ENCODE results near the gene CHRNA7.
"Not testable (repeated sequence)": the region's sequence is repeated elsewhere in the genome, so short reads cannot be mapped to it uniquely, and the experiment has no call there.

The CHRNA7 gene

DNA sequence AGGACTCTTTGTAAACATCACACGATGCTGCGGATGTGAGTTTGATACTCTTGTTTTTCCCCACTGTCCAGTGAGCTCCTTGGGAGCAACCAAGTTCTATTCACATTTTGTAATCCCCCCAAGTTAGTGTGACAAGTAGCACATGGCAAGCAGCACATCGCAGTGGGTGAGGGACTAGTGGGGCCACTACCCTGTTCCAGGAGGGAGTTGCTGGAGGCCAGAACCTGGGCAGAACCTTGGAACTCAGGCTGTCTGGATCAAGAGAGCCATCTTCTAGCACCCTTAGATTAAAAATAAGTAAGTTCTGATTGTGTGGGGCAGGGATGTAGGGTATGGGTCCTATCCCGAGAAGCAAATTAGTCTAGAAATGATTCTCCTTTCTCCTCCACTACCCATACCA is 91.7 kb downstream of the CHRNA7 start:
- DNase-seq, result no peak

DNA sequence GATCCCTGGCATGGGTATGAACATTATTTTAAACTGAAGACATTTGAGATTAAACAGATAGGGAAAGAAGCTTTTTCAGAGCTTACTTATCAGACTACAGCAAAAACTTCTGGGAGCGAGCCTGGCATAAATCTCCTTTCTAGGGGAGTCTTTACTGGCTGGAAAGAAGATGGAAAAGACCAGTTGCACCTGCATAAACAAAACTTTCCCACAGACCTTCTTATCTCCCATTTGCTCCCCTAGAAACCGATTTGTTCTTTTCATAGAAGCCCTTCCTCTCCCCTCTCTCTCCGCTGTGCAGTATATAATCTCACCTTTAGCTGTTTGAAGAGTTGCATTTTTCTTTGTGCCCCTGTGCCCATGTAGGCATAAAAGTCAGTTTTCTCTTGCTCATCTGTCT is 93.2 kb downstream of the CHRNA7 start:
- DNase-seq, result no peak

DNA sequence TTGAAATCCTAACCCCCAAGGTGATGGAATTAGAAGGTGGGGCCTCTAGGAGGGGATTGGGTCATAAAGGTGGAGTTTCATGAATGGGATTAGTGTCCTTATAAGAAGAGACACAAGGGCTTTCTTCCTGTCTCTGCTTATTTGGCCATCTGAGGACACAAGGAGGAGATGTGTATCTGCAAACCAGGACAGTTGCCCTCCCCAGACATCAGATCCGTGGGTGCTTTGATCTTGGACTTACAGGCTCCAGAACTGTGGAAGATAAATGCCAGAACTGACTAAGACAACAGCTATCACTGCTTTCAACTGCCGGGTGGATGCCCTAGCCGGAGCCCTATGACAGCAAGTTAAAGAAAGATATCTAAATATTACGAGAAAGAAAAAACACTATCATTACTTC is 94.4 kb downstream of the CHRNA7 start:
- no peak for DNase-seq

GRCh38 chr15:32125595-32125994 is 95.3 kb downstream of the CHRNA7 start:
- no peak for DNase-seq

GRCh38 chr15:32129815-32130214 is 99.5 kb downstream of the CHRNA7 start:
- DNase-seq, result no peak

GRCh38 chr15:32130823-32131222 is 100.5 kb downstream of the CHRNA7 start:
- DNase-seq, result no peak

DNA sequence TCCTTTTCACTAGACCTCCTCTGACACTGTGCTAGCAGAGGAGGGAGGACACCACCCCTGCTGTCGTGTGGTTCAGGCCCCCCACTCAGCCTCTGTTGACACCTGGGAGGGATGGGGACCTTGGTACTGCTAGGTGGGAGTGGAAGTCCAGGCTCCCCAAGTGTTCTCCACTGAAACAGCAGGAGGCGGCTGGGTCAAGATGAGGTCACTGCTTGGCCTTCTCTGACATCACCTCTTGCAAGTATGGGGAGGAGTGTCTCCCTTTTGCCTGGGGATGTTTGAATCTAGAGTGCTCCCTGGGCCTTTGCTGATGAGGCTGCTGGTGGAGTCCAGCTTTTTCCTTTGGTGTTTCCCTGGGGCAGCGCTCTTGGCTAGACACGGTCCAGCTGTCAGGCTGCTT is 101.5 kb downstream of the CHRNA7 start:
- no peak for DNase-seq

- no peak for DNase-seq
Measured at GRCh38 chr15:32132859-32133258, 102.5 kb downstream of the CHRNA7 start.

- DNase-seq, result no peak
Measured at GRCh38 chr15:32134842-32135241, 104.5 kb downstream of the CHRNA7 start.

- DNase-seq, result no peak
Measured at GRCh38 chr15:32135335-32135734, 105.0 kb downstream of the CHRNA7 start.

- not testable (repeated sequence) for DNase-seq
Measured at GRCh38 chr15:32145512-32145911, 115.2 kb downstream of the CHRNA7 start.

GRCh38 chr15:32148833-32149555 is 118.7 kb downstream of the CHRNA7 start:
- DNase-seq, result no peak

DNA sequence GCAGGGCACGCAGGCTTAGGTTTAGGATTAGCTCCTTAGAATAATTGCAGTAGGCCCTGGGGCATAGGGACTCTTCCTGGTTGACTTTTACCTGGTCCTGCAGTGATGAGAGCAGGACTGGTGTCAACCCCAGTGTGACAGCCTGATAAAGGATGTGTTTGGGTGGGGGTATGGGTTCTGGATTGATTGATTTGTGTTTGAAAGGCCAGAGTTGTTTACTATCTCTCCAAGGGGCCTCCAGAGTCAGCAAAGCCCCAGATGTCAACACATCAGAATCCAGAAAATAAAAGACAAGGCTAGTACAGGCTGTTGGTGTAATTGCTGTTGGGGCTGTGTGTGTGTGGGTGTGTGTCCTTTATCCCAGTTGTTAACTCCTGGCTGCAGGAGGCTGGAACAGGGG is 122.3 kb downstream of the CHRNA7 start:
- no peak for DNase-seq

DNA sequence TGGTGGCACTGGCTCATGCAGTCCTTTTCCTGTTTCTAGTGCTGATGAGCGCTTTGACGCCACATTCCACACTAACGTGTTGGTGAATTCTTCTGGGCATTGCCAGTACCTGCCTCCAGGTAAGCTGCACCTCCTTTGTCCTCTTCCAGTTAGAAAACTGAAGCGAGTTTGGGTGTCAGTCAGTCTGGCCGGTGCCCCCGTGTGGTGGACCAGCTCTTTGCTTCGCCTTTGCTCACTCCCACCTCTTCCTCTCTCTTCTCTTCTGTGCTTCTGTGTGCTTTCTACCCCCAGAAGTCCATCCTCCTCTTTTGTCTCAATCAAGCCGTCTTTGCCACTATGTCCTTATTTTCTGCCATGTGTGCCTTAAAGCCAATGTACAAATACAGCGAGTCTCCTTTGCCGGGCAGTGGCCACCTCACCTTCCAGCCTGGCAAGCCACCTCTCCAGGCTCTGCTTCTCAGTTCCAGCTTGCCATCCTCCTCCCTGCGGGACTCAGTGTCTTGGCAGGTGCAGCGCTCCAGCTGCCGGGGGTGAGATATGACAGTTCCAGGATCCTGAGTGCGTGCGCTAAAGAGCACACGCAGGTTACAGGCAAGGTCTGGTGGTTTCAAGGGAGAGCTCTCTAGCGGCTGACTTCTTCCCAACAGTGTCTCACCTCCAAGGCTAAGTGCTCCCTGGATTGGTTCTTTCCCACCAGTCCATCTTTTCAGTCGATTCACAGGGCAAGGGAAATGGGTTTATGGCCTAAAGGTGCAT is 123.7 kb downstream of the CHRNA7 start:
- DNase-seq, result not testable (repeated sequence)

- DNase-seq, result not testable (repeated sequence)
Measured at GRCh38 chr15:32162143-32162542, 131.8 kb downstream of the CHRNA7 start.

DNA sequence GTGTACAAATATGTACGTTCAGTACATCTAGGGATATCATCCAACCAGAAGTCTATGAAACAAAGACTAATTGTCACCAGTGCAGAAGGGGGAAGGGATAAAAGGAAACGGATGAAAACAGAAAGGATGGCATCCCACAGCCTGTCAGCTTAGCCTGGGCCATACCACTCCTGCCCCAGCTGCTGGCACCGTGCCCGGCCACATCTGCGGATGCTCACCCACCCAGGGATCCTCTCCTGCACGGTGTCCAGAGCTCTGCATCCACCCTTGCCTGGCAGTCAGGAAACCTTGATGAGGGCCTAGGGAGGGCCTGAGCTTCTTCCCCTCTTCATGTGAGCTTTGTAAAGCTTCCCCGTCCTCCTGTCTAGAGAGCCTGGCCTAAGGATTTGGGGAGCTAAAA is 133.8 kb downstream of the CHRNA7 start:
- DNase-seq, result not testable (repeated sequence)

DNA sequence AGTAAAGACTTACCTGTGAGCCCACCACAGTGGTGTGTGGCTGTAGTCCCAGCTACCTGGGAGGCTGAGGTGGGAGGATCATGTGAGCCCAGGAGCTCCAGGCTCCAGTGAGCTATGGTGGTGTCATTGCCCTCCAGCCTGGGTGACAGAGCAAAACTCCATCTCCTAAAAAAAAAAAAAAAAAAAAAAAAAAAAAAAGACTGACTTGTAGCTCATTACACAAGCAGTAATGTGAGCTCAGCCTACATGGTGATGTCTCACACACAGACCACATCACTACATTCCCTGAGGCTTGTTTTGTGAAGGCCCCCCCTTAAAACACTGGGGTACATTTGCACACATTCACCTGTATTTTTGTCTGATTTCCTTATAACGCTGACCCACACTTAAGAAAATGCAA is 134.4 kb downstream of the CHRNA7 start:
- not testable (repeated sequence) for DNase-seq

DNA sequence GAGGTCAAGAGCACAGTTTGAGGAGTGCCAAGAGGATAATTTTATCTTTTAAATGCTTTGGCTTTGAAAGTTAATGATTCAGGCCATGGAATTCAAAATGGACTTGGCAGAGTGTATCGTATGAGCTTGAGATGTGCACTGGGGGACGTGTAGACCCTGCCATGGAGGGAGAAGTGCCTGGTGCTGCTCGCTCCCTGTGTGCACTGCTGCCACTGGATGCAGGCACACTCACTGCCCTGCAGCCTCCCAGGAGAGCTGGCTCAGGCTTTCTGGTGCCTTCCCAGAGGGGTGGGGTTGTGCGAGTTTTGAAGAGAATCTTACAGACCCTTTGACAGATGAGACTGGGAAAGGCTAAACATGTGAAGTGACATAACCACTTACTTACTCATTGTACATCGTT is 135.5 kb downstream of the CHRNA7 start:
- not testable (repeated sequence) for DNase-seq

GRCh38 chr15:32166270-32166669 is 136.0 kb downstream of the CHRNA7 start:
- not testable (repeated sequence) for DNase-seq

DNA sequence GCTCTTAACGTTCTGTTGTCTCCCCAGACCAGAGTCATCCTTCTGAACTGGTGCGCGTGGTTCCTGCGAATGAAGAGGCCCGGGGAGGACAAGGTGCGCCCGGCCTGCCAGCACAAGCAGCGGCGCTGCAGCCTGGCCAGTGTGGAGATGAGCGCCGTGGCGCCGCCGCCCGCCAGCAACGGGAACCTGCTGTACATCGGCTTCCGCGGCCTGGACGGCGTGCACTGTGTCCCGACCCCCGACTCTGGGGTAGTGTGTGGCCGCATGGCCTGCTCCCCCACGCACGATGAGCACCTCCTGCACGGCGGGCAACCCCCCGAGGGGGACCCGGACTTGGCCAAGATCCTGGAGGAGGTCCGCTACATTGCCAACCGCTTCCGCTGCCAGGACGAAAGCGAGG is 137.6 kb downstream of the CHRNA7 start:
- not testable (repeated sequence) for DNase-seq

- not testable (repeated sequence) for DNase-seq
Measured at GRCh38 chr15:32180579-32180978, 150.3 kb downstream of the CHRNA7 start.

DNA sequence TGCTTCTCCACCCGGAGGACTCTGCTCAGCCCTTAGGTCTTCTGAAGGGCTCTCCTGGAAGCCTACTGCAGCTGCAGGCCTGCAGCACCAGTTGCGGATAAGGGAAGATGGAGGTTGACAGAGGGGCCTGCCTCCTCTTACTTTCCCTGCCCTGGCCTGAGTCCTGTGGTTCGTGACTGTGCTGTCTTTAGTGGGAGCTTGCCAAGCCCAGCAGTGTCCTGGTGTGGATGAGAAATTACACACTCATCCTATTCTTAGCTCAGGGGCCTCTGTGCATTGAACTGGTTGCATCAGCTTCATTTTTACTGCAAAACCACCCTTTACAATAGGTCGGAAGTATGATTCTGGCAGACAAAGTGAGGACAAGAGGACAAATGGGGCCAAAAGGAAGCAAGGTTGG is 163.5 kb downstream of the CHRNA7 start:
- not testable (repeated sequence) for DNase-seq

DNA sequence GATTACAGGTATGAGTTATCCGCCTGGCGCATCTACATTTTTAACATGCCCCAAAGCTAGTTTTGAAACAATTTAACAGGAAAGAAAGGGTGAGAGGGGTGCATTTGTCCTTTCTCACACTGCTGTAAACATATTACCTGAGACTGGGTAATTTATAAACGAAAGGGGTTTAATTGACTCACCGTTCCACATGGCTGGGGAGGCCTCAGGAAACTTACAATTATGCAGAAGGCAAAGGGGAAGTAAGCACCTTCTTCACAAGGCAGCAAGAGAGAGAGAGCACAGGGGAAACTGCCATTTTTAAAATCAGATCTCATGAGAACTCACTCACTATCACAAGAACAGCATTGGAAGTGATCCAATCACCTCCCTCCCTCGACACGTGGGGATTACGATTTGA is 165.9 kb downstream of the CHRNA7 start:
- DNase-seq, result not testable (repeated sequence)

GRCh38 chr15:32198938-32199337 is 168.6 kb downstream of the CHRNA7 start:
- not testable (repeated sequence) for DNase-seq

Measured in stimulated activated CD4-positive, alpha-beta T cell treated with anti-CD3 and anti-CD28 coated beads, Interleukin-15, amount 100 ng/mL, for 24 hours (primary cell).